Measurements from ENCODE around the gene RNF13. TPM values are rescaled to one million over a fixed set of nuclear protein-coding genes. Genes with fewer than 3 reads are reported as not detected.
"Not testable (repeated sequence)": the region's sequence is repeated elsewhere in the genome, so short reads cannot be mapped to it uniquely, and the experiment has no call there.

The RNF13 gene
- total RNA-seq, 1 experiment from 2014 or later = 91.4 TPM

GRCh38 chr3:149919509-149919908, 106.5 kb downstream of the RNF13 start:
- no peak for DNase-seq (ENCODE audit: low read depth)
- in situ Hi-C loops (cut with HindIII; ENCODE audit: low pct_unique_long_range_greater_than_20kb, low sequenced_read_pairs) = no loop called here

DNA sequence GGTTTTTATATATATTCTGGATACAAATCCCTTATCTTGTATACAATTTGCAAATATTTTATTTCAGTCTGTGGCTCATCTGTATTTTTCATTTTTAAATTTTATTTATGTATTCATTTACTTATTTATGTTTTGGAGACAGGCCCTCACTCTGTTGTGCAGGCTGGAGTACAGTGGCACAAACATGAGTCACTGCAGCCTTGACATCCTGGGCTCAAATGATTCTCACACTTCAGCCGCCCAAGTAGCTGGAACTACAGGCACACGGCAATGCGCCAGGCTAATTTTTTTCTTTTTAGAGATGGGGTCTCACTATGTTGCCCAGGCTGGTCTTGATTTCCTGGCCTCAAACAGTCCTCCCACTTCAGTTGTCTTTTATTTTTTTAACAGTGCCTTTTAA, 107.1 kb downstream of the RNF13 start:
- in situ Hi-C loops (cut with HindIII; ENCODE audit: low pct_unique_long_range_greater_than_20kb, low sequenced_read_pairs) = no loop called here
- DNase-seq (ENCODE audit: low read depth) = no peak

DNA sequence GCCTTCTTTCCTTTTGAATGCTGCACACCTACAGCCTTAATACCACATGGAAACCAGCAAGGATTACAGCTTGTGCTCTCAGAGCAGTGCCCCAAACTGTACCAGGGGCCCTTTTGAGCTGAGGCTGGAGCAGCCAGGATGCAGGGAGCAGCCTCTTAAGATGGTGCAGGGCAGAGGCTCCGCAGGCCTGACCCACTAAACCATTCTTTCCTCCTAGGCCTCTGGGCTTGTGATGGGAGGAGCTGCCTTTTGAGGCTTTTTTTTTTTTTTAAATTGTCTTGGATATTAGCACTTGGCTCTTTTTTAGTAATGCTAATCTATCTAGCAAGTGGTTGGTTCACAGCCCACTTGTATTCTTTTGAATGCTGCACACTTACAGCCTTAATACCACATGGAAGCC, 120.0 kb downstream of the RNF13 start:
- in situ Hi-C loops (cut with HindIII; ENCODE audit: low pct_unique_long_range_greater_than_20kb, low sequenced_read_pairs) = no loop called here
- no peak for DNase-seq (ENCODE audit: low read depth)

GRCh38 chr3:149933858-149934257, 120.8 kb downstream of the RNF13 start:
- in situ Hi-C loops (cut with HindIII; ENCODE audit: low pct_unique_long_range_greater_than_20kb, low sequenced_read_pairs) = no loop called here
- DNase-seq (ENCODE audit: low read depth) = no peak

DNA sequence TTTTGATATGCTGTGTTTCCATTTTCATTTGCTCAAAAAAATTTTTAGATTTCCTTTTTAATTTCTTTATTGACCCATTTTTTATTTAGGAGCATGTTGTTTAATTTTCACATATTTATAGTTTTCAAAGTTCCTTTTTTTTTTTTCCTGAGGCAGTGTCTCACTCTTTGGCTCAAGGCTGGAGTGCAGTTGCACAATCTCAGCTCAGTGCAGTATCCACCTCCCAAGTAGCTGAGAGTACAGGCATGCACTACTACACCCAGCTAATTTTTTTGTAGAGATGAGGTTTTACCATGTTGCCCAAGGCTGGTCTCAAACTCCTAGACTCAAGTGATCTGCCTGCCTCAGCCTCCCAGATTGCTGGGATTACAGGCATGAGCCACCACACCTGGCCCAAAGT, 121.5 kb downstream of the RNF13 start:
- in situ Hi-C loops (cut with HindIII; ENCODE audit: low pct_unique_long_range_greater_than_20kb, low sequenced_read_pairs) = no loop called here
- no peak for DNase-seq (ENCODE audit: low read depth)

GRCh38 chr3:149936812-149937230, 123.8 kb downstream of the RNF13 start:
- in situ Hi-C loops (cut with HindIII; ENCODE audit: low pct_unique_long_range_greater_than_20kb, low sequenced_read_pairs) = no loop called here
- DNase-seq (ENCODE audit: low read depth) = peak; percentile 14

GRCh38 chr3:149938392-149939055, 125.5 kb downstream of the RNF13 start:
- in situ Hi-C loops (cut with HindIII; ENCODE audit: low pct_unique_long_range_greater_than_20kb, low sequenced_read_pairs); DNase-seq (ENCODE audit: low read depth): not testable (repeated sequence)

DNA sequence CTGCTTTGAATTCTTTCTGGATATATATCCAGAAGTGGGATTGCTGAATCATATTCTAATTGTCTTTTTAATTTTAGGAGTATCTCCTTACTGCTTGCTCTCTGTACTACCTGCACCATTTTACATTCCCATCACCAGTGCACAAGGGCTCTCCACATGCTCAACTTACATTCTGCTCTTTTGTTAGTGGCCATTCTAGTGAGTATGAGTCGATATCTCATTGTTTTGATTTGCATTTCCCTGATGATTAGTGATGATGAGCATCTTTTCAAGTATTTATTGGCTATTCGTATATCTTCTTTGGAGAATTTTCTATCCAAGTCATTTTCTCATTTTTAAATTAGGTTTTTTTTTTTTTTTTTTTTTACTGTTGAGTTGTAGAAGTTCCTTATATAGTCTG, 128.2 kb downstream of the RNF13 start:
- DNase-seq (ENCODE audit: low read depth) = no peak

DNA sequence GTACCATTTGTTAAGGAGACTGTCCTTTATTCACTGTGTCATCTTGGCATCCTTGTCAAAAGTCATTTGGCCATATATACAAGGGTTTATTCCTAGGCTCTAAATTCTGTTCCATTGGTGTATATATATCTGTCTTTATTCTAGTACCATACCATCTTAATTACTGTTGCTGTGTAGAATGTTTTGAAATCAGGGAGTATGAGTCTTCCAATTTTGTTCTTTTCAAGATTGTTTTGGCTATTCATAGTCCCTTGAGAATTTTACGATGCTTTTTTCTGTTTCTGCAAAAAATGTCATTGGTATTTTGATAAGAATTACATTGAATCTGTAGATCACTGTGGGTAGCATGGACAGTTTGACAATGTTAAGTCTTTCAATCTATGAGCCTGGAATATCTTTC, 128.9 kb downstream of the RNF13 start:
- no peak for DNase-seq (ENCODE audit: low read depth)
- in situ Hi-C loops (cut with HindIII; ENCODE audit: low pct_unique_long_range_greater_than_20kb, low sequenced_read_pairs) = no loop called here

More for the DNA sequence above, 128.2 kb downstream of the RNF13 start:
- in situ Hi-C loops (cut with HindIII; ENCODE audit: low pct_unique_long_range_greater_than_20kb, low sequenced_read_pairs) = no loop called here

DNA sequence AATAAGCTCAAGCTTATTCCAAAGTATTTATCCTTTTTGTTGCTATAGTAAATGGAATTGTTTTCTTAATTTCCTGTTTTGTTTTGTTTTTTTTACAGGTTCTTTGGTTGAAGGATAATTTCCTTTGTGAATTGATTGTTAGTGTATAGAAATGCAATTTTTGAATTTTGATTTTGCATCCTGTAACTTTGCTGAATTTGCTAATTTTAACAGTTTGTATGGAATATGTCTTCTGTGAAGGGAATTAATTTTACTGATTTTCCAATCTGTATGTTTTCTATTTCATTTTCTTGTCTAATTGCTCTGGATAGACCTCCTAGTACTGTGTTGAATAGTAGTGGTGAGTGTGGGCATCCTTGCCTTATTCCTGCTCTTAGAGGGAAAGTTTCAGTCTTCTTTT, 129.4 kb downstream of the RNF13 start:
- in situ Hi-C loops (cut with HindIII; ENCODE audit: low pct_unique_long_range_greater_than_20kb, low sequenced_read_pairs) = no loop called here
- DNase-seq (ENCODE audit: low read depth) = no peak

DNA sequence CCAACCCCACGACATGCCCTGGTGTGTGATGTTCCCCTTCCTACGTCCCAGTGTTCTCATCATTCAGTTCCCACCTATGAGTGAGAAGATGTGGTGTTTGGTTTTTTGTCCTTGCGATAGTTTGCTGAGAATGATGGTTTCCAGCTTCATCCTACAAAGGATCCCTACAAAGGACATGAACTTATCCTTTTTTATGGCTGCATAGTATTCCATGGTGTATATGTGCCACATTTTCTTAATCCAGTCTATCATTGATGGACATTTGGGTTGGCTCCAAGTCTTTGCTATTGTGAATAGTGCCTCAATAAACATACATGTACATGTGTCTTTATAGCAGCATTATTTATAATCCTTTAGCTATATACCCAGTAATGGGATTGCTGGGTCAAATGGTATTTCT, 131.0 kb downstream of the RNF13 start:
- in situ Hi-C loops (cut with HindIII; ENCODE audit: low pct_unique_long_range_greater_than_20kb, low sequenced_read_pairs); DNase-seq (ENCODE audit: low read depth): not testable (repeated sequence)

DNA sequence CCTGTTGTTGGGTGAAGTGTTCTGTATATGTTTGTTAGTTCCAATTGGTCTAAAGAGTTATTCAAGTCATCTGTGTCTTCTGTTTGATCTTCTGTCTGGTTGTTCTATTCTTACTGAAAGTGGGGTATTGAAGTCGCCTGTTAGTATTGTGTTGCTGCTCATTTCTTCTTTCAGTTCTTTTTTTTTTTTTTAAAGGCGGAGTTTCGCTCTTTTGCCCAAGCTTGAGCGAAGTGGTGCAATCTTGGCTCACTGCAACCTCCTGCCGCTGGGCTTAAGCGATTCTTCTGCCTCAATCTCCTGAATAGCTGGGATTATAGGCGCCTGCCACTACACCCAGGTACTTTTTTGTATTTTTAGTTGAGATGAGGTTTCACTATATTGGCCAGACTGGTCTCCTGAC, 134.2 kb downstream of the RNF13 start:
- in situ Hi-C loops (cut with HindIII; ENCODE audit: low pct_unique_long_range_greater_than_20kb, low sequenced_read_pairs) = no loop called here
- DNase-seq (ENCODE audit: low read depth) = no peak

DNA sequence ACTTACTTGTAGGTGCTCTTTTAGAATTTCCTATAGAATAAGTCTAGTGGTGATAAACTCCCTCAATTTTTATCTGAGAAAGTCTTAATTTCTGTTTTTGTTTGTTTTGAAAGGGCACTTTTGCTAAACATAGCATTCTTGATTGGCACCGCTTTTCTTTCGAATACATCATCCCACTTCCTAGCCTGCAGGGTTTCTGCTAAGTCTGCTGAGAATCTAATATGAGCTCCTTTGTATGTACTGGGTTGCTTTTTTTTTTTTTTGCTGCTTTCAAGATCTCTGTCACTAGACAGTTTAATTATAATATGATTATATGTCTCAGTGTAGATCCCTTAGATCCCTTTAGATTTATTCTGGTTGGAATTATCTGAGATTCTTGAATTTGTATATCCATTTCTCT, 136.2 kb downstream of the RNF13 start:
- DNase-seq (ENCODE audit: low read depth) = no peak
- in situ Hi-C loops (cut with HindIII; ENCODE audit: low pct_unique_long_range_greater_than_20kb, low sequenced_read_pairs) = no loop called here

DNA sequence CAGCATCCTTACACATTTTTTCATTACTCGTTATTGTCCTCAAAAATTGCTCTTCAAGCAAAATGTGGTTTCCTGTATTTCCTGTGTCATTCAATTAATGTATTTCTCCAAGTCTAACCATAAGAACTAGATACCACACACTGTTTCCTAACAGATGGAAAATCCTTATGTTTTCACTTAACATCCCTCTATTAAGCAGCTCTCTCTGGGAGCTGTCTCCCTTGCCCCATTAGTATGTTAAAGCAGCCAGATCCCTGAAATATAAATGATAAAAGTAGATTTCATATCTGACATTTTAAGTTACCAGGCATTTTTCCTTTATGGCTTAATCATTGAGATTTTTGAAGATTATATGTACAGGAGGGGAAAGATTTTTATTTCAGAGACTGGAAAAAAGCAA, 141.8 kb downstream of the RNF13 start:
- no peak for DNase-seq (ENCODE audit: low read depth)
- in situ Hi-C loops (cut with HindIII; ENCODE audit: low pct_unique_long_range_greater_than_20kb, low sequenced_read_pairs) = no loop called here

DNA sequence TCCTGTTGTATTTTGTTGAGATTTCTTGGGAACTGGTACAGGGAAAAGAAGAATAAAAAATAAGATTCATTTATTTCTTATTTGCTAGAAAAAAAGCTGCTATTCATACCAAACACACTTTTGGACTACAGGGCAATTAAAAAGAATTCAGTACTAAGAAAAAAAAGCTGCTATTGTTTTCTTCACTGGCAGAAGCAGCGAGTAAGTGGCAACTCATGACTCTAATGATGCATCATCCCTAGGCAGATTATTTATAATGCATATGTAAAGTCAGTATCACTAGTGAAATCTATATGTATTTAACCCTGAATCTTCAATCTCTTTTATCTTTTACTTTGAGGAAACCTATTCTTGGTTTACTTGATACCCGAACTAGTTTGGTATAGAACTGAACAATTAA, 142.4 kb downstream of the RNF13 start:
- DNase-seq (ENCODE audit: low read depth) = no peak
- in situ Hi-C loops (cut with HindIII; ENCODE audit: low pct_unique_long_range_greater_than_20kb, low sequenced_read_pairs) = no loop called here

DNA sequence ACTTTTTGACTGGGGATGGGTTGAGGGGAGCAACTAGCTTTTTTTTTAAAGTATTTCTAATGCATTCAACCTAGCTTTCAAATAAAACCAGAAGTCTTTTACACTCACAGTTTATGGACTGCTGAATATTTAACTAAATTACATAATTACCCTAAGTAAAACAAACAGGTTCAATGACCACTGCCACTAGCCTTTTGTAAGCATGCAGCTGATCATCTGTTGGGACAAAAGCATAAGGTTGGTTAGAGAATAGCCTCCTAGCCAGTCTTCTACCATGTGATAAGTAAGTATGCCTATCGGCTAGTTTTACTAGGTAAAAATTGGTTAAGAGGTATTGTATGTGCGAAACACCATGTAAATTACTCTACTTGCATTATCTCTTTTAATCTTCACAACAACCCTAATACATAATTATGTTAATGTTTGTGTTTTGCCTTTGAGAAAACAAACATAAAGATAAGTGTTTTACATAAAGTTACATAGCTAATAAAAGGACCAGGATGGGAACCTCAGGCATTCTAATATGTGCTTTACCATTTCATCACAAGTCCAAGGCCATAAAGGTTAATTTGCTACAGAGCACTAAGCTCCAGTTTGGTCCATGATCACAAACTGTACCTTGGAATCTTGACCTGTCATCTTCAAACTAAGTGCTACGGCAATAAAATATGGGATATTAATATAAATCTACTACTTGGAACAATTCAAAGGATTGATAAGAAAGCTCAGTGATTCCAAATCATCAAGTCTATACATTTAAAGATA, 144.5 kb downstream of the RNF13 start:
- in situ Hi-C loops (cut with HindIII; ENCODE audit: low pct_unique_long_range_greater_than_20kb, low sequenced_read_pairs) = no loop called here
- no peak for DNase-seq (ENCODE audit: low read depth)

DNA sequence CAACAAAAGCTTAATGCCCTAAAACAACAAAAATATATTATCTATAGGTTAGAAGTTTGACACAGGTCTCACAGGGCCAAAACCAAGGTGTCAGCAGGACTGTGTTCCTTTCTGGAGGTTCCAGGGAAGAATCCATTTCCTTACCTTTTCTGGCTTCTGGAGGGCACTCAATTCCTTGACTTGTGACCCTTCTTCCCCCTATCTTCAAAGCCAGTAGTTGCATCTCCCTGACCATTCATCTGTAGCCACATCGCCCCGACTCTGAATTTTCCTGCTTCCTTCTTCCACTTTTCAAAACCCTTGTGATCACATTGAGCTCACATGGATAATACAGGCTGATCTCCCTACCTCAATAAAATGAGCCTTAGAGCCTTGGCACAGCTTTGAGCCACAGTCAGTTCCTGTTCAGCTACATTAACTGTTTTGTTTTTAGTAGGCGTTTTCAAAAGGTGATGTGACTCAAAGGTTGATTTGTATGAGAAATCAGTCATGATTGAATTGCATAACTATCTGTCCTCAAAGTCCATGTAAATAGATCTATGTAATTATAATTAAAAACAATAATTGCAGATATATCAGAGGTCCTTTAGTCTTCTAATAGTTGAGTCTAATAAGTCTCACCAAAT, 145.3 kb downstream of the RNF13 start:
- no peak for DNase-seq (ENCODE audit: low read depth)
- in situ Hi-C loops (cut with HindIII; ENCODE audit: low pct_unique_long_range_greater_than_20kb, low sequenced_read_pairs) = no loop called here

GRCh38 chr3:149959443-149959842, 146.4 kb downstream of the RNF13 start:
- in situ Hi-C loops (cut with HindIII; ENCODE audit: low pct_unique_long_range_greater_than_20kb, low sequenced_read_pairs) = no loop called here
- no peak for DNase-seq (ENCODE audit: low read depth)

DNA sequence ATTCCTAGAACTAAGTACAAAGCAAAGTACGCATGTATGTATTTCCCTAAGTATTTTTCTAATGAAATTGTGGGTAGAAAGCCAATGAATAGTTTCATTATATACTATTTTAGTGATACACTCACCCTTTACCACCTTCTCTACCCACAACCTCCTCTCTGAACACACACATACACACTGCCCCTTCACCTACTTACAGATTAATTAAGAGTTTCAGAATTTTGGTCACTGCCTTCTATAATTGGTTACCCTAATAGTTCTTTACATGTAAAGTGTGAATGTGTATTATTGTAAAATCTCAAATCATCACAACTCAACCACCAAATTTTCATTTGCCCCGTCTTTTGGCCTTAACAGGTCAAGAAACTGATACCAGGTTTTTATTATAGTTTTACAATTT, 150.5 kb downstream of the RNF13 start:
- DNase-seq (ENCODE audit: low read depth) = no peak
- in situ Hi-C loops (cut with HindIII; ENCODE audit: low pct_unique_long_range_greater_than_20kb, low sequenced_read_pairs) = no loop called here
